Activated CD4-positive, CD25-positive, alpha-beta regulatory T cell treated with anti-CD3 and anti-CD28 coated beads, Interleukin-2, amount 50 U/mL, for 24 hours (primary cell): ENCODE results near the gene ACSBG1.
A peak's percentile ranks its signal among the peaks of the same experiment; 100 is the strongest.
"Not testable (repeated sequence)": the region's sequence is repeated elsewhere in the genome, so short reads cannot be mapped to it uniquely, and the experiment has no call there.

Source experiments
- ATAC-seq, 2 donors: fragments of 150-1000 bp; cut with Tn5 transposase; one replicate each; pipeline ENCODE4 v1.10.0; 2021; ENCODE audit warnings: mild to moderate bottlenecking in 1 of 2, moderate library complexity in 1 of 2

ACSBG1 gene

GRCh38 chr15:78247911-78248310, 13.5 kb upstream of the ACSBG1 start:
- no peak for ATAC-seq

GRCh38 chr15:78245976-78246620, 11.7 kb upstream of the ACSBG1 start:
- not testable (repeated sequence) for ATAC-seq

- ATAC-seq = not testable (repeated sequence)
Observed at GRCh38 chr15:78245392-78245791, 11.0 kb upstream of the ACSBG1 start.

GRCh38 chr15:78244893-78245292, 10.5 kb upstream of the ACSBG1 start:
- ATAC-seq = no peak

- ATAC-seq = no peak
Observed at GRCh38 chr15:78244101-78244500, 9.7 kb upstream of the ACSBG1 start.

- no peak for ATAC-seq
Observed at GRCh38 chr15:78243491-78243941, 9.2 kb upstream of the ACSBG1 start.

- no peak for ATAC-seq
Observed at GRCh38 chr15:78243058-78243457, 8.7 kb upstream of the ACSBG1 start.

- ATAC-seq = no peak
Observed at GRCh38 chr15:78242128-78242527, 7.8 kb upstream of the ACSBG1 start.

- peak; percentile 89 to 96 for ATAC-seq
Observed at GRCh38 chr15:78241017-78241416, 6.7 kb upstream of the ACSBG1 start.

- ATAC-seq = no peak
Observed at GRCh38 chr15:78239811-78240210, 5.4 kb upstream of the ACSBG1 start.

- no peak for ATAC-seq
Observed at GRCh38 chr15:78237146-78237545, 2.8 kb upstream of the ACSBG1 start.

GRCh38 chr15:78236491-78236890, 2.1 kb upstream of the ACSBG1 start:
- no peak for ATAC-seq

GRCh38 chr15:78233496-78233895, 869 bp downstream of the ACSBG1 start:
- no peak for ATAC-seq

GRCh38 chr15:78232951-78233350, 1.4 kb downstream of the ACSBG1 start:
- ATAC-seq = no peak

GRCh38 chr15:78229431-78230406, 4.6 kb downstream of the ACSBG1 start:
- ATAC-seq = no peak

GRCh38 chr15:78228356-78228996, 5.9 kb downstream of the ACSBG1 start:
- no peak for ATAC-seq

- ATAC-seq = peak; percentile 64 to 84
Observed at GRCh38 chr15:78225783-78226541, 8.4 kb downstream of the ACSBG1 start.

- no peak for ATAC-seq
Observed at GRCh38 chr15:78224023-78224411, 10.3 kb downstream of the ACSBG1 start.

GRCh38 chr15:78223396-78224022, 10.9 kb downstream of the ACSBG1 start:
- ATAC-seq = no peak

- no peak for ATAC-seq
Observed at GRCh38 chr15:78222745-78223395, 11.5 kb downstream of the ACSBG1 start.

- no peak for ATAC-seq
Observed at GRCh38 chr15:78220713-78221112, 13.7 kb downstream of the ACSBG1 start.
